Mucosa of descending colon (tissue), 3 donors: Measurements from ENCODE around the gene CCDC70. TPM values are rescaled to one million over a fixed set of nuclear protein-coding genes. Genes with fewer than 3 reads are reported as not detected.

Source experiments
- ATAC-seq: fragments of 200-7000 bp; cut with Tn5 transposase; one replicate; pipeline ENCODE4 v1.9.1; 2020; ENCODE audit warnings: mild to moderate bottlenecking, moderate library complexity
- DNase-seq, 3 donors: peaks; one replicate each; pipeline ENCODE4 v3.0.0-alpha.2; 2020
- H3K36me3 ChIP-seq: fragments of 200-600 bp; one replicate; pipeline ENCODE4 v1.8.0; 2021; ENCODE audit warnings: low read depth, mild to moderate bottlenecking
- H3K4me1 ChIP-seq: fragments of 200-600 bp; one replicate; pipeline ENCODE4 v1.8.0; 2021; ENCODE audit warnings: low read depth, mild to moderate bottlenecking
- H3K4me3 ChIP-seq: fragments of 200-600 bp; one replicate; pipeline ENCODE4 v1.8.0; 2021; ENCODE audit warnings: mild to moderate bottlenecking
- H3K9me3 ChIP-seq: fragments of 200-600 bp; one replicate; pipeline ENCODE4 v1.8.0; 2021; ENCODE audit warnings: mild to moderate bottlenecking
- CTCF ChIP-seq: fragments of 200-600 bp; IDR thresholded peaks from one replicate; pipeline ENCODE4 v1.8.0; 2022; ENCODE audit warnings: antibody characterized with exemption, mild to moderate bottlenecking
- intact Hi-C, 2 donors: fragments of 100-400 bp; cut with DNase I in 1 of 2; cut with micrococcal nuclease in 1 of 2; formaldehyde crosslinking; loops; one replicate each; pipeline versions ENCODE4 v1.11.0 to v1.11.1; 2022; cut with DNase I, micrococcal nuclease
- long read RNA-seq, 2 donors: library from polyadenylated mRNA; unstranded; transcript quantifications; one replicate each; pipeline ENCODE4 v2.0.0, GENCODE V29; 2019 to 2021
- total RNA-seq, 3 donors: library from RNA; stranded (reverse); fragmentation: NEBNext Ultra II Directional in 2 of 3; extraction: Animal tissue kit (Norgen Biotek cat#: 25700) in 2 of 3; gene quantifications; one replicate each; pipeline versions ENCODE4 v1.2.1 to v1.2.4, GENCODE V29; 2021 to 2023
- donor health status: DM: no; HTN: no; CAD: no; lungs with moderate emphysema.
- donor health status: DM: no; HTN: no; CAD: no.
- donor health status: DM: no; HTN: yes; CAD: no.

Gene CCDC70
- total RNA-seq: not detected
- long read RNA-seq, donor 1: 0 reads
- long read RNA-seq, donor 2: 0 reads

- intact Hi-C loops: no loop called here
- DNase-seq: no peak
Observed at GRCh38 chr13:51861723-51862300, at the start of gene CCDC70. Gene CCDC70, plus strand, starts transcription at chr13:51861969. Its CDS starts 3,443 bp downstream, at chr13:51865412.

GRCh38 chr13:51814071-51814470 is 47.7 kb upstream of the CCDC70 start:
- no peak for ATAC-seq

More at GRCh38 chr13:51861723-51862300, at the start of gene CCDC70:
- H3K4me3 ChIP-seq: no peak within 1 kb of the TSS
- no peaks in the 10 kb centered on the region for H3K36me3 ChIP-seq
- no peak for ATAC-seq
- H3K4me1 ChIP-seq: no peaks in the 10 kb centered on the region
- H3K9me3 ChIP-seq: no peaks in the 10 kb centered on the region
- no peak for TF ChIP-seq CTCF

DNA sequence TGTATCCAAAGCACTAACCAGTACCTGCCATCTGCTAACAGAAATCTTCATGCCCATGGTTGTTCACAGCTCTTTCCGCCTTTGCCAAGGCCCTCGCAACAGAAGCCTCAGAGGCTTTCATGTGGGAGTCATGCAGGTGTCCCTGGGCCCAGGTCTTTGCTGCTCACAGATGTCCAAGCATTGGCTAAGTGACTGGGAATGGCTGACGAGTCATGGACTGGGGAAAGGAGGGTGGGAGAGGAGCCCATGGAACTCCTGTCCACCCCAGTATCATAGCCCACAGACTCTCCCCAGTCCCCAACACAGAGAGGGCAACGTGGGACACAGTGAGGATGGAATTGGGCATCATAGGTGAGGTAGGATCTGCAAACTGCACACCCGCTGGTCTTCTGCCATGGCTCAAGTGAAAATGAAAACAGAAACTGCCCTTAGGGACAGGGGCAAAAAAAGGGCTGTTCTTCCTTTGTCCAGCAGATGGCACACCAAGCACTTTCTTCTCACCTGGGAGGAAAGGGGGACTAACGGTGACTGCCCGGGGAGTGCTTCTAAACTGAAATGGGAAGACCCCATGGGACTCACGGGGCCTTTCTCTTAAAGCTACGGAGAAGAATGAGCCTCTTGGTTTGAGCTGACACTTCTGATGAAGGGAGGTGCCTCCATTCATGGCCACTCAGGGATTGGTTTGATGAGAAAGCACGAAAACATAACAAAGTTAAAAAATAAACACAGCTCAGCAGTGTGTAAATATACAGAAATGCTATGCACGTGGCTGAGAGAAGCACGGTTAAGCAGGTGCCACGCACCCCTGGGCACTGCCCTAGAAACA is 46.7 kb upstream of the CCDC70 start:
- ATAC-seq (peak; percentile 91), DNase-seq (peak in 2 of 3 donors; percentile 60 to 87)
- TF ChIP-seq CTCF: peak; percentile 50
- intact Hi-C loops: loop anchor here (10.0 kb wide), 1 partner anchor 310 kb away; the partner anchor contains the start of gene NEK5 (in 2 of the 2)
- Histone ChIP-seq H3K9me3 (no peaks in the 10 kb centered on the region), H3K36me3 (no peaks in the 10 kb centered on the region), H3K4me1 (no peaks in the 10 kb centered on the region), H3K4me3 (no peak overlapping the region)

More at GRCh38 chr13:51814071-51814470, 47.7 kb upstream of the CCDC70 start:
- TF ChIP-seq CTCF: no peak
- Histone ChIP-seq H3K4me3 (no peak overlapping the region), H3K36me3 (no peaks in the 10 kb centered on the region), H3K4me1 (no peaks in the 10 kb centered on the region), H3K9me3 (no peaks in the 10 kb centered on the region)
- intact Hi-C loops: loop anchor here (10.0 kb wide), 1 partner anchor 311 kb away; the partner anchor contains the start of gene NEK5 (in 2 of the 2)
- DNase-seq: no peak

DNA sequence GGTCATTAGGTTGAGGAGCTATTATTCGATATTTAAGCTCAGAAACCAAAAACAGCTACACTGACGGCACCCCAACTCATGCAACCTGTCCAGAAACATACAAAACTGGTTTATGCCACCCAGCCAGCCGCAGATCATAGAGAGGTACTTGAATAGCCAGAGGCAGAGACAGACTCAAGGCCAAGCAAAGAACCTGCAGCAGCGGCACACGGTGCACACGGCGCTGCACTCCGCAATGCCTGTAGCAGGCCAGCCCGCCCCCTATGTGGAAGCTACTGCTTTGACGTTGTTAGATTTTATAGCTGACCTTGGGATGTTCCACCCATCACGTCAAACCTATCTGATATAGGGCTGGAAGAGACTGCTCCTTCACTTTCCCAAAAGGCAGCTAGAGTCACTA is 45.9 kb upstream of the CCDC70 start:
- ATAC-seq (peak; percentile 72), DNase-seq (peak in 2 of 3 donors; percentile 45 to 51)
- Histone ChIP-seq H3K4me3 (no peak overlapping the region), H3K9me3 (no peaks in the 10 kb centered on the region), H3K36me3 (no peaks in the 10 kb centered on the region), H3K4me1 (no peaks in the 10 kb centered on the region)
- no peak for TF ChIP-seq CTCF
- intact Hi-C loops: loop anchor here (10.0 kb wide), 1 partner anchor 309 kb away; the partner anchor contains the start of gene NEK5 (in 2 of the 2)

DNA sequence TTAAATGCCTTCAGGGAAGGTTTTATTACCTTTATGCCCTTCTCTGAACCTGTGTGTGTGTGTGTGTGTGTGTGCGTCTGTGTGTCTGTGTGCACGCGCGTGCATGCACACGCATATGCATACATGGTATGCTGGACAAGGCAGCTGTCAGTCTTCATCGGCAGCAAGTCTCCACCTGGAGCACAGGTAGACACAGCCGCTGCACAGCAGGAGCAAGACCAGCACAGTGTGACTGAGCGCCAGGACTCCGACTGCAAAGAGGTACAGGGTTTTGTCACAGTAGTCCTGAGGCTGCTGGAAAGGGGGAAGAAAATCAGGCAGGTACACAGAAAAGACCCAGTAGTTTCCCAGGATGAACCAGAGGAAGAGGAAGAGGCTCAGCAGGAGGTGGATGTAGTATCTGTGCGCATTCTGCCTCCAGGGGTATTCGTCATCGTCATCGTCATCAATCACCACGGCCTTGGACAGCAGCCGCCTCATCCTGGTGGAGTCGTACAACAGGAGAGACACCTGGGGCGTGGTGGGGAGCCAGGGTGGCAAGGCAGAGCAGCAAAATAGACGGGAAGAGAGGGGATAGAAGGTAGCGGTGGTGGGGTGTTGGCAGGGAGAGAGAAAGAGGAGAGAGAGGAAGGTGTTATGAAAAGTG is 45.0 kb upstream of the CCDC70 start:
- TF ChIP-seq CTCF: no peak
- Histone ChIP-seq H3K4me3 (no peak overlapping the region), H3K36me3 (no peaks in the 10 kb centered on the region), H3K4me1 (no peaks in the 10 kb centered on the region), H3K9me3 (no peaks in the 10 kb centered on the region)
- no peak for DNase-seq
- intact Hi-C loops: loop anchor here (10.0 kb wide), 1 partner anchor 308 kb away; the partner anchor contains the start of gene NEK5 (in 2 of the 2)
- no peak for ATAC-seq
